ENCODE measurements around the gene ADAMTS7. TPM values are rescaled to one million over a fixed set of nuclear protein-coding genes. Genes with fewer than 3 reads are reported as not detected.
"Not testable (repeated sequence)": the region's sequence is repeated elsewhere in the genome, so short reads cannot be mapped to it uniquely, and the experiment has no call there.

ADAMTS7 gene
- total RNA-seq, 2 experiments from 2014 or later: 0.23 to 0.60 TPM

DNA sequence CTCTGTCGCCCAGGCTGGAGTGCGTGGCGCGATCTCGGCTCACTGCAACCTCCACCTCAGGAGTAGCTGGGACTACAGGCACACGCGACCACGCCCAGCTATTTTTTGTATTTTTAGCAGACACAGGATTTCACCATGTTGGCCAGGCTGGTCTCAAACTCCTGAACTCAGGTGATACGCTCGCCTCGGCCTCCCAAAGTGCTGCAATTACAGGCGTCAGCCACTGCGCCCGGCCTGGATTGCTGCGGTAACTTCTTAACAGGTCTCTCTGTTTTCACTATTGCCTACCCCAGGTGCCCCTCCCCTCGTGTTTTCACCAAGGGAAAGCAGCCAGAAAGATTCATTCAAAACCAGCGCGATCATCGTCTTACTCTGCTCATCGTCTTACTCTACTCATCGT lies 10.5 kb downstream of the ADAMTS7 start:
- CTCF ChIA-PET: no interaction called here

DNA sequence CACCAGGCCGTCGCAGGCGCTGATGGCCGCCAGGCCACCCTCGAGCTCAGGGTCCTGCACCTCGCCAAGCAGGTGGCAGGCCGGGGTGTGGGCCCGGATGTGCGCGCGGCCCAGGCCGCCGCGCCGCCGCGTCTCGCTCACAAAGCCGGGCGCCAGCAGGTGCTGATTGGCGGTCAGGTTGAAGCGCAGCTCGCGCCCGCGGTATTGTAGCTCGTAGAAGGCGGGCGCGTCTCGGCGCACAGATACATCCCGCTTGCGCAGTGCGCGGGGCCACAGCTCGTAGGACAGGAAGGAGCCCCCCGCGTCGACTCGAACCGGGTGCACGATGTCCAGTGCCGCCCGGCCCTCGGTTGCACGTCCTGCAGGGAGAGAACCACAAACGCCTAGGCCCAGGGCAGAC lies 11.1 kb downstream of the ADAMTS7 start:
- H3K4me1 Mint-ChIP-seq (ENCODE audit: low read depth): no peaks in the 10 kb centered on the region
- TF ChIP-seq, protein P1, sequence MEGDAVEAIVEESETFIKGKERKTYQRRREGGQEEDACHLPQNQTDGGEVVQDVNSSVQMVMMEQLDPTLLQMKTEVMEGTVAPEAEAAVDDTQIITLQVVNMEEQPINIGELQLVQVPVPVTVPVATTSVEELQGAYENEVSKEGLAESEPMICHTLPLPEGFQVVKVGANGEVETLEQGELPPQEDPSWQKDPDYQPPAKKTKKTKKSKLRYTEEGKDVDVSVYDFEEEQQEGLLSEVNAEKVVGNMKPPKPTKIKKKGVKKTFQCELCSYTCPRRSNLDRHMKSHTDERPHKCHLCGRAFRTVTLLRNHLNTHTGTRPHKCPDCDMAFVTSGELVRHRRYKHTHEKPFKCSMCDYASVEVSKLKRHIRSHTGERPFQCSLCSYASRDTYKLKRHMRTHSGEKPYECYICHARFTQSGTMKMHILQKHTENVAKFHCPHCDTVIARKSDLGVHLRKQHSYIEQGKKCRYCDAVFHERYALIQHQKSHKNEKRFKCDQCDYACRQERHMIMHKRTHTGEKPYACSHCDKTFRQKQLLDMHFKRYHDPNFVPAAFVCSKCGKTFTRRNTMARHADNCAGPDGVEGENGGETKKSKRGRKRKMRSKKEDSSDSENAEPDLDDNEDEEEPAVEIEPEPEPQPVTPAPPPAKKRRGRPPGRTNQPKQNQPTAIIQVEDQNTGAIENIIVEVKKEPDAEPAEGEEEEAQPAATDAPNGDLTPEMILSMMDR (IDR thresholded peaks at IDR 0.05): no peak
- H3K27me3 Mint-ChIP-seq: no peaks in the 10 kb centered on the region
- CTCF ChIA-PET: interaction anchor here (0.9 kb wide), 1 partner anchor 9 kb away, joined by 3 read pairs; no protein-coding TSS in a partner anchor
- no peak overlapping the region for H3K4me3 Mint-ChIP-seq
- ATAC-seq (no peak), DNase-seq (no peak)
- intact Hi-C loops (cut with micrococcal nuclease): no loop called here
- no peaks in the 10 kb centered on the region for H3K36me3 Mint-ChIP-seq (ENCODE audit: low read depth)
- H3K9me3 Mint-ChIP-seq: no peaks in the 10 kb centered on the region
- POLR2A ChIA-PET: no interaction called here
- no peak overlapping the region for H3K27ac Mint-ChIP-seq

More for the DNA sequence above, 10.5 kb downstream of the ADAMTS7 start:
- ATAC-seq (no peak), DNase-seq (no peak)
- no peaks in the 10 kb centered on the region for H3K4me1 Mint-ChIP-seq (ENCODE audit: low read depth)
- intact Hi-C loops (cut with micrococcal nuclease): no loop called here
- H3K27ac Mint-ChIP-seq: no peak overlapping the region
- TF ChIP-seq, protein P1 (IDR thresholded peaks at IDR 0.05): no peak
- POLR2A ChIA-PET: no interaction called here
- H3K4me3 Mint-ChIP-seq: no peak overlapping the region
- H3K9me3 Mint-ChIP-seq: no peaks in the 10 kb centered on the region
- H3K27me3 Mint-ChIP-seq: no peaks in the 10 kb centered on the region
- H3K36me3 Mint-ChIP-seq (ENCODE audit: low read depth): no peaks in the 10 kb centered on the region

DNA sequence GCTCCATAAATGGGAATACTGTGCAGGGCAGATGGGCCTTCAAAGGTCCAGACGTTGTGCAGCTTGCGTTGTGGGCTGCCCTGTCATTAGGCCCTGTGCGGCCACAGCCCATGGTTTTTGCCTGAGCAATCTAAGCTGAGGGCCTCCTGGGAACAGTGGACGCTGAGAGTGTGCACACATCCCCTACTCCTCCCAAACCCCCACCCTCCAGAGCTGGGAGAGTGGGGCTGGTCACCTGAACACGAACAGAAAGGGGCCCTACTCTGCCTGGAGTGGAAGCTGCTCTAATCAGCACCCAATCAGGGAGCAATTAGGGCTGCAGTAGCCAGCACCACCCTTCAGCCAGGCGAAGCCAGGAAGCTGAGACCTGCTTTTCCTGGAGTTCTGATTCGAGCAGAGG lies 12.2 kb downstream of the ADAMTS7 start:
- H3K4me1 Mint-ChIP-seq (ENCODE audit: low read depth); POLR2A ChIA-PET; H3K9me3 Mint-ChIP-seq; DNase-seq; intact Hi-C loops (cut with micrococcal nuclease); H3K27ac Mint-ChIP-seq; H3K27me3 Mint-ChIP-seq; H3K36me3 Mint-ChIP-seq (ENCODE audit: low read depth); H3K4me3 Mint-ChIP-seq; ATAC-seq; CTCF ChIA-PET: not testable (repeated sequence)

DNA sequence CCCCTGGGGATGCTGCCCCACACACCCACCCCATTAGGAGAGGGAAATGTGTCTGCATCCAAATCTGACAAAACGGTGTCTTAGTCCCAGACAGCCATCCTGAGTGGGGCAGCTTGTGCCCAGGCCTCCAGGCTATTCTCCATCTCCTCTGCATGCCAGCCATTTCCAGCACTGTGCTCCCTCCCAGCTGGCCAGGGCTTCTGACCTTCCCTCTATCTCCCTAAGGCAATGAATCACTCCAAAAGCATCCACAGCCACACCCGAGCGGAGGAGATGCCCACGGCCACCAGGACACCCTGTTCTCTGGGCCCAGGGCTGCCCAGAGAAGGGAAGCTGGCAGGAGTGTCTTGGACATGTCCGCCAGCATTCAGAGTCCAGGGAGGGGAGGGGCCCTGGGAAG lies 12.9 kb downstream of the ADAMTS7 start:
- H3K4me3 Mint-ChIP-seq; H3K27me3 Mint-ChIP-seq; POLR2A ChIA-PET; CTCF ChIA-PET; H3K4me1 Mint-ChIP-seq (ENCODE audit: low read depth); H3K36me3 Mint-ChIP-seq (ENCODE audit: low read depth); H3K27ac Mint-ChIP-seq; intact Hi-C loops (cut with micrococcal nuclease); H3K9me3 Mint-ChIP-seq; DNase-seq; ATAC-seq: not testable (repeated sequence)

DNA sequence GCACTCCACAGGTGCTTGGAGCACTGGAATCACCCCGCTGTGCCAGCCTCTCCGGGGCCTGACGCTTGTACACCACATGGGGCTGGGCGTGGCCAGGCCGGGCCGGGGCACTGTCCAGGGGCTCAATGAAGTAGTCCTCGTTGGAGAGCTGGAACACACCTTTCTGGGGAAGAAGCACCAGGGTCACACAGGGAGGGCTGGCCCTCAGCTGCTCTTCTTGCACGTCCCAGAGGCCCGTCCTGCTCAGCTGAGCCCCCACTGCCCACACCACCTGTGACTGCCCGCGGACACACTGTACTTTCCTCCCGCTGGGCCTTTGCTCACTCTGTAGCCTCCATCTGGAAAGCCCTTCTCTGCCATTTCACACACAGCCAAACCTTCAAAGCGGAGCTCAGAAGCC lies 13.3 kb downstream of the ADAMTS7 start:
- ChIA-PET CTCF (no interaction called here), POLR2A (no interaction called here)
- Mint-ChIP-seq H3K4me3 (no peak overlapping the region), H3K9me3 (no peaks in the 10 kb centered on the region), H3K4me1 (ENCODE audit: low read depth) (no peaks in the 10 kb centered on the region), H3K27me3 (no peaks in the 10 kb centered on the region), H3K36me3 (ENCODE audit: low read depth) (no peaks in the 10 kb centered on the region), H3K27ac (no peak overlapping the region)
- DNase-seq: no peak
- no peak for ATAC-seq
- TF ChIP-seq, protein P1 (IDR thresholded peaks at IDR 0.05): no peak
- intact Hi-C loops (cut with micrococcal nuclease): no loop called here

DNA sequence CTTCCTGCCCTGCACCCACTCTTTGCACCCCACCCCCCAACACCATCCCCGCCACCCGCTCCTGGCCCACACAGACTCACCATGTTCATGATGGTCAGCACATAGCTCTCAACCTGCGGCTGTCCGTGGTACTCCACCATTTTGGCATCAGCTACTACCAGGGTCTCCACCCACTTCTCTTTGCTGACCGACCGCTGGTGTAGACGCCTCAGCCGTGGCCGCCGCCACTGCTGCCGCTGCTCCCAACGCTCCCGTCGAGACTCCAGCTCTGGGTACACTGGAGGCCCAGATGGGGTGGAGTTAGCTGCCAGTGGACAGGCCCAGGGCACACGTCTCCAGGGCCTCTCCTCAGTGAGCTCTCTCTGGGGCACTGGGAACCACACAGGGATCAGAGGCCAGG lies 14.8 kb downstream of the ADAMTS7 start:
- TF ChIP-seq, protein P1 (IDR thresholded peaks at IDR 0.05): no peak
- no peak for ATAC-seq
- Mint-ChIP-seq H3K36me3 (ENCODE audit: low read depth) (no peaks in the 10 kb centered on the region), H3K4me3 (no peak overlapping the region), H3K9me3 (no peaks in the 10 kb centered on the region), H3K27ac (no peak overlapping the region), H3K27me3 (no peaks in the 10 kb centered on the region), H3K4me1 (ENCODE audit: low read depth) (no peaks in the 10 kb centered on the region)
- DNase-seq: no peak
- ChIA-PET CTCF (interaction anchor here (2.1 kb wide), 1 partner anchor 11 kb away, joined by 12 read pairs; no protein-coding TSS in a partner anchor), POLR2A (no interaction called here)
- intact Hi-C loops (cut with micrococcal nuclease): no loop called here
